NCI-H460 (cell line): ENCODE measurements around the gene NKX6-2. TPM values are rescaled to one million over a fixed set of nuclear protein-coding genes. Genes with fewer than 3 reads are reported as not detected.

ENCODE experiments used
- DNase-seq: peaks from one replicate; pipeline ENCODE4 v3.0.0-alpha.2; 2016; ENCODE audit warnings: low read depth; ENCODE audit errors: extremely low read depth
- total RNA-seq: library from RNA; depleted of rRNA; stranded (reverse); fragments of >200 nt; shearing (Covaris generic); gene quantifications from 2 replicates; pipeline ENCODE4 v1.2.3, GENCODE V29; 2014

The NKX6-2 gene
- total RNA-seq, 1 experiment from 2014 or later, result not detected

- no peak for DNase-seq
Measured at GRCh38 chr10:132762267-132762666, 23.7 kb downstream of the NKX6-2 start.

DNA sequence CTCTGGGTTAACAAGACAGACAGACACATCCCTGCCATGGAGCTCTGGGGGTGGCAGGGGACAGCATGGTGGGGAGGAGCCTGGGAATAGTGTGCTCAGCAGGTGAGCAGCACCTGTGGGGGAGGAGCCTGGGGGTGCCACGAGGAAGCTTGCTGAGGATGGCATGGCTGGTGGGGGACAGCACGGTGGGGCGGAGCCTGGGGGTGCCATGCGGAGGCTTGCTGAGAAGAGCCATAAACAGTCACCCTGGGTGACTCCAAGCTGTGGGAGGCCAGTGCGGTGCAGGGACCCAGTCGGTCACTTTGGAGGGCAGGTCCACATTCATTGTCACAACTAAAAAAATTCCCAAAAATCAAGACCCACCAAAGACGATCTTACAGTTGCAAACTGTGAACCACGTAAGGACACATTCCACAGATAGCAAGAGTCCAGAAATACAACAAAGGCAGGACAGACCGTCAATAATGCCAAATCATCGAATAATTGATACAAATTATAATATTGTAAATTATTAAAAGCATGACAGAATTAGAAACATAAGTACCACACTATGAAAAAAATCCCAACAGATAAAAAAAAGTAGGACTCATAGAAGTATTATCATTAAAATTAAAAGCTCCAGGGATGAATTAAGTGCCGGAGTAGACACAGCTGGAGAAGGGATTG is 24.4 kb downstream of the NKX6-2 start:
- no peak for DNase-seq

DNA sequence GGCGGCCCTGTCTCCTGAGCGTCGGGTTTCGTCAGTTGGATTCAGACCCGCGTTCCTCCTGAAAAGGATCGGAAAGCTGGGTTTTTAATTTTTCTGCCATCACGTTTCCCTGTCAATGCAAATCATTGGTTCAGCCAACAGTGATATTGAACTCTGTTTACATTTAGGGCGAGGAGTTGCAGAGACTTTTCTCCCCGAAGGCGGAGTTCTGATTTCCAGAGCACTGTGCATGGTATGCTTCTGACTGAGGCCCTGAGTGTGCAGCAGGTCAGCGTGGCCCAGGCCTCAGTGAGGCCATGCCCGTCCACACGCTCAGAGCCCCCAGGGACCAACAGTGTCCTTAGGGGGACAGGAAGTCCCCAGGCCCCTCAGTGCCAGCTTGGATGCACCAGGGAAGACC is 27.1 kb downstream of the NKX6-2 start:
- no peak for DNase-seq

GRCh38 chr10:132757171-132757570 is 28.8 kb downstream of the NKX6-2 start:
- DNase-seq, result no peak

DNA sequence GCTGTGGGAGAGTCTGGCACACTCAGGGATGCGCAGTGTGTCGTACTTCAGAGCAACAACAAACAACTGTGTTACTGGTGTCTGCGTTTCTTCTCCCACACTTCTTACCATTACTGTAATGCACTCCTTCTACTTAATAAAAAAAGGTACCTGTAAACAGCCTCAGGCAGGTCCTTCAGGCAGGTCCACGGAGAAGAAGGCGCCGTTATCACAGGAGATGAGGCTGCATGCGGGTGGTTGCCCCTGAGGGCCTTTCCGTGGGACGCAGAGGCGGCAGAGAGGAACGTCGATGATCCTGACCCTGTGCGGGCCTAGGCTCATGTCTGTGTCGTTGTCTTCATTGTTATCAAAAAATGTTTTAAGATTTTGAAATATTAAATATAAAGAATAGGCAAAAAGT is 29.4 kb downstream of the NKX6-2 start:
- no peak for DNase-seq

DNA sequence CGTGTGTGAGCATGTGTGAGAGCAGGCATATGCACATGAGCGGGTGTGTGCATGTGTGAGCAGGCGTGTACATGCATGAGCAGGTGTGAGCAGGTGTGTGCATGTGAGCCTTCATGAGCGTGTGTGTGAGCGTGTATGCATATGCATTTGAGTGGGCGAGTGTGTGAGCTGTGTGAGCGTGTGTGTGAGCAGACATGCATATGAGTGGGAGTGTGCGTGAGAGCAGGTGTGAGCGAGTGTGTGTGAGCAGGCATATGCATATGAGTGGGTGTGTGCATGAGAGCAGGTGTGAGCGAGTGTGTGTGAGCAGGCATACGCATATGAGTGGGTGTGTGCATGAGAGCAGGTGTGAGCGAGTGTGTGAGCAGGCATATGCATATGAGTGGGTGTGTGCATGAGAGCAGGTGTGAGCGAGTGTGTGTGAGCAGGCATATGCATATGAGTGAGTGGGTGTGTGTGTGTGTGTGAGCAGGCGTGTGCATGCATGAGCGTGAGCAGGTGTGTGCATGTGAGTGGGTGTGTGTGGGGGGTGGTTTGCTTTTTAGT is 30.7 kb downstream of the NKX6-2 start:
- DNase-seq, result no peak

- no peak for DNase-seq
Measured at GRCh38 chr10:132754071-132754470, 31.9 kb downstream of the NKX6-2 start.

DNA sequence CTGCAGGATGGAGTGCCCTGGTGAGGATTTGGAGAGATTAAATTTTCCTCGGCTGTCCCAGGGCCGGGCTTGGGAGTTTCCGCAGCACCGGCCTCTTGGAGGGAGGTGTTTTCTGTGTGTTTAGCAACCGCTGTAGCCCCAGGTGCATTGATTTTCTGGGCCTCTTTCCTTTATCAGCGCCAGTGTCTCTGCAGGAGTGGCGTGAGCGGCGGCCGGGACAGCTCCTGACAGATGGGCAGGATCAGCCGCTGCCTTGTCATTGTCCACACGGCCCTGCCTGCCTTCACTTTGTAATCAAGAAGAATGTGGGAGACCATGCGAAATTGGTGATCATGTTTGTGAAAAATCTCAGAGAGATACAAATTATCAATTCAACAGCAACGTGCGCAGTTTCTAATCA is 32.4 kb downstream of the NKX6-2 start:
- no peak for DNase-seq

DNA sequence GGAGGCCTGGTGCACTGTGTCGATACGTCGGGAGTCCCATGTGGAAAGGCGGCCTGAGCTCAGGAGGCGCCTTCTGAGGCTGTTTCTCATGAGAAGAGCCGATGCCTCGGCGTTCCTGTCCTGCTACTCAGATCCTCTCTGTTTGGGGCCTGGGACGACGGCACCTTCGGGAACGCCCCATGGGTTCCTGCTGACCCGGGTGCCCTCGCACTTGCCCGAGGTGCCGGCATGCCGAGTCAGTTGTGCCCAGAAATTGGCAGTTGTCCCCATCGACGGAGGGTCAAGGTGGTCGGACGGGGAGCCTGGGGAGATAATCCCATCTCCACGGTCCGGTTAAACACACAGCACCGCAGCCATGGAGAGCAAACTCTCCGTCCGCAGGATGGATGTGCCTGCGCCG is 33.0 kb downstream of the NKX6-2 start:
- no peak for DNase-seq

DNA sequence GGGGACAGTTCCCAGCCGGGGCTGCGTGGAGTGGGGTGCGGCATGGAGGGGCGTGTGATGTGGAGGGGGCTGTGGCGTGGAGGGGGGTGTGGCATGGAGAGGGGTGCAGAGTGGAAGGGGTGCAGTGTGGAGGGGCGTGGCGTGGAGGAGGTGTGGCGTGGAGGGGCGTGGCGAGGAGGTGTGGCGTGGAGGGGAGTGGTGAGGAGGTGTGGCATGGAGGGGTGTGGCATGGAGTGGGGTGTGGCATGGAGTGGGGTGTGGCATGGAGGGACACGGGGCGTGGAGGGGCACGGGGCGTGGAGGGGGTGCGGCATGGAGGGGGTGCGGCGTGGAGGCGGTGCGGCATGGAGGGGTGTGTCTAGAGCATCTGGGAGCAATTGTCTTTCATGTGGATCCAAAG is 33.6 kb downstream of the NKX6-2 start:
- no peak for DNase-seq

GRCh38 chr10:132750936-132751335 is 35.0 kb downstream of the NKX6-2 start:
- no peak for DNase-seq

GRCh38 chr10:132749371-132749795 is 36.6 kb downstream of the NKX6-2 start:
- no peak for DNase-seq

DNA sequence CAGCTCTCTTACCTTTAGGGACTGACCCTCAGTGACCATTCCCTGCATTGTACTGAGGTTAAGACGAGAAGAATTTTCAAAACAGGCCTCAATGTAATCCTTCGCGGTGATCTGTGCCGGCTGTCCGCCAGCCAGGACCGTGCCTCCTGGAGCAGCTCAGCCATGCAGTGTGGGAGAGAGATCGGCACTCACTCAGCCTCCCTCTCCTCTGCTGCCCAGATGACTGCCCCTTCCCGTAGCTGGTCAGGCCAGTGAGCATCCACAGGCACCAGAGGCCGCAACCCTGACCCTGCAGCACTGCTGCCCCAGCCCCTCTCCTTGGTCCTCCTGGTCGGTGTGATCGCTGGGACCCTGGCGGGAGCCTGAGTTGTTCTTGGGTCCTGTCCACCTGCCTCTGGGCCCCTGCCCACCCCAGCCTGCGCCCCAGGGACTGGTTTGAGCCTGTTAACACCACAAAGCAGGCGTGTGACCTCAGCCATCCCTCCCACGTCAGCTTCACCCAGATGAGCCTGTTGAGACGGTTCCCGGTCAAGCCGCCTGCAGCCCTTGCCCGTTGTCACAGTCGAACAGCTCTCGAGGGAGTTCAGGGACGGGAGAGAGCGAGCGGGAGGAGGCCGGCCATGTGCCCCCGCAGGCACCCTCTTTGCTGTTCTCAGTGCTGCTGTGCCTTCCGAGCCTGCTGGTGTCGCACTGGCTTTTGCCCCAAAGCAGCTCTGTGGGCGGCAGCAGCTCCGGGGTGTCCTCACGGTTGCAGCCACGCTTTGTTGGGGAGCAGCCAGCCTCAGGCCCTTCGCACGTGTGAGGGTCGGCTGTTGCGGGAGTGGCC is 37.2 kb downstream of the NKX6-2 start:
- DNase-seq, result no peak

DNA sequence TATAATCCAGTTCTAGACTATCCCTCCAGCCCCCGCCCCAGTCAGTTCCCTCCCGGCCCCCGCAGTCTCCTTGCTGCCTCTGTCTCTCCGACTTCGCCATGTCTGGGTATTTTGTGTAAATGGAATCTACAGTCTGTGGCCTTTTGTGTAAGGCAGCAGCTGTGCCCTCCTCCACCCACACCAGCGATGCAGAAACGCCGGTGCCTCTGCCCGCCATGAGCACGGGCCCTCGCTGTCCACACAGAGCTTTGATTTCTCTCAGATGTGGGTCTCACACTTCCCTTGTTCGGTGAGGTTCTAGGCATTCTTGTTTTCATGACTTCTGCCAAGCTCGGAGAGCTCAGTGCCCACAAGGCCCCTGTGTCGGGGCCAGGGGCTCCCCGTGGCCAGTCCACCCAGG is 37.8 kb downstream of the NKX6-2 start:
- DNase-seq, result no peak

DNA sequence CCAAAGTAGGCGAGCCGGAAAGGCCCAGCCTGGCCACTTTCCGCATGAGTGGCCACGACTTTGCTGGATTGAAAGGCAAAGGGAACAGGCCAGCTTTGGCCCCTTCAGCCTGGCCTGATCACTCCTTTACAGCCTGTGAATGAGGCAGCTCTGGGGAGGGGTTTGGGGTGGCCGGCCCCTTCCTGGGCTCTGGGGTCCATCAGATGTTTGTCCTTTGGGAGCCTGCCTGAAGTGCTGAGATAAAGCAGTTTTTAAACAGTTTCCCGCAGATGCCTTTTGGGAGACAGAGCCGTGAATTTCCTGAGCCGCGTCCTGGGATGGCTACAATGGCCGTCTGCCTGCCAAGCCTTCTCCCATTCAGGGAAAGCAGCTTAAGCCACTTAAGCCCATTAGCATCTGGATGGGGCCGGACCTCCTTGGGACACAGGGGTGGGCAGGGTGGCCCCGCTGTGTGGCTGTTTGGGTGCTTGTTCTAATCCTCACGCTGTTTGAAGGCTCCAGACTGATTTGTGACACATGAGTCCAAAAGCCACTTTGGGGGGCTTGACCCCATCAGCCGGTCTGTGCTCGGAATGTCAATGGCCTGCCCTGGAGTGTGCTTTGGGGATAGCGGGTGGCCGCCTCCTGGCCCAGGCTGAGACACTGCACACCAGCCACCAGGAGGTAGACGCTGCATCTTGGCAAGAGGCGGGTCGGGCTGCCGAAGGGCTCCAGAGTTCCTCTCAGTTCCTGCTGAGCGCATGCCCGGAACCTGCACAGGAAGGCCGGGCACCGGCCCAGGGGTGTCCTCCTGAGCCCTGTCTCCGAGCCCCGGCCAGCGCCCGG is 38.9 kb downstream of the NKX6-2 start:
- no peak for DNase-seq

DNA sequence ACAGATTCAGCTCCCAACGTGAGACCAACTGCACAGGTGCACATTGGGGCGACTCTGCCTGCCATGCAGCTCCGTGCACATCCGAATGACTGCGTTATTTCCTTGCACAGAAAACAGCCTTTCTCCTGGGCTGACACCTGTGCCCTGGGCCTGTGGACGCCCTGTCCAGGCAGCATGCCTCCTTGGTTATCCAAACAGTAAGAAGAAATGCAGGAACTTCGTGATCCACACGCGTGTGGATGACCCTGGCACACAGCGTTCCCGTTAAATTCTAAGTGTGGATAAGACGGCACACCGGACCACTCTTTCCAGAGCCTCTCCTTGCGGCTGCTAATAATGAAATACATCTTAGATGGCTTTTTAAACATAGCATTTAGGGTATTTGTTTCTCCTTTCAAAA is 39.6 kb downstream of the NKX6-2 start:
- no peak for DNase-seq

DNA sequence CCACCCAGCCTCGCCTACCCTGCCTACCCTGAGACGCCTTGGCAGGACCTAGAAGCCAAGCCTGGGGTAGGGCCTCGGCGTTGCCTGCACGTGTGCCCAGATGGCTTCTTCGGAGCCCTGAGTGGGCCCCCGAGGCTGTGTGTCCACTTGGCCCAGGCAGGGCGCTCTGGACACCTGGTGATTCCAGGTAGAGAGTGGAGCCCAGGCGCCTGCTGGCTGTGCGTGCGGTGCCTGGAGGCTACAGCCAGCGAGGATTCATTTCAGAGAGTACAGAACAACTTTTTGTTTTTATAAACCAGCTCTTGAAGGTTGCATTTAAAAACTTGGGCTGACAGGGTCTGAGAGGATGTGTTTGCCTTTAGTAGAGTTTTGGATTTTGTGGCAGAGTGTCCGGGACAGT is 40.0 kb downstream of the NKX6-2 start:
- no peak for DNase-seq

GRCh38 chr10:132745511-132745910 is 40.4 kb downstream of the NKX6-2 start:
- DNase-seq, result no peak

DNA sequence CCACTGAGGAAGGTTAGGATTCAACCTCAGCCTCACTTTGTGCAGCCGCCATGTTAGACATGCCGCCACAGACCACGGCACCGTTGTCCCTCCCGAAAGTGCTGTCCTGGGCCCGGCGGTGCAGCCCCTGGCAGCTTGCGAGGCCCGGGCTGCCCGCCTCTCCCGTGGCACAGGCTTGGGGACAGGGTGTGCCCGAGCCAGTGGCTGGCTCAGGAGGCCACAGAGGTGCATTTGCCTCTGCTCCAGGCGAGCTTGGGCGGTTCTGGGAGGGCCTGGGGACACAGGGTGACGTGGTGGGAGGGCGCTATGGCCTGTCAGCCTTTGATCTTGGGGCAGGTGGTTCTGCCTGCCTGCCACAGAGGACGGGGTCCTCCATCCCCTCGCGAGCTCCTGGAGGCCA is 41.1 kb downstream of the NKX6-2 start:
- no peak for DNase-seq

- DNase-seq, result no peak
Measured at GRCh38 chr10:132743925-132744490, 41.9 kb downstream of the NKX6-2 start.
